ENCODE results near the gene ADGRL2. TPM values are rescaled to one million over a fixed set of nuclear protein-coding genes. Genes with fewer than 3 reads are reported as not detected.

Gene ADGRL2
- total RNA-seq, 1 experiment from 2014 or later: 34.2 TPM

DNA sequence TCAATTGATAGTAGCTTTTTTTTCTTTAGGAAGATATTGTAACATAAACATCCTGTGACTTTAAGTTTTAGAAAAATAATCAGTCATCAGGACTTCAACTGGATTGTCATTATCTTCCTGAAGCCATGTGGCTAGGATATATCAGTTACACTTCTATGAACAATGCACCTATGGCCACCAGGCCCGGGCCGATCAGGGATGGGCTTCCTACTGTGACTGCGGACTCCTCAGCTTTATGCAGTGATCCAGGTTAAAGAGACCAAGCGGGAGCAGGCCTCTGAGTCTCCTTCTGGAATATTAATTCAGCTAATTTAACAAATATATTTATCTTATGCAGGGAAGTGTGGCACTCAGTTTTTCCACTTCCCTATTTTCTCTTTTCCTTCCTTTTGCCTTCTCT is 200.6 kb downstream of the ADGRL2 start:
- DNase-seq (ENCODE audit: low read depth, low spot score) (no peak), ATAC-seq (no peak)
- H3K27ac ChIP-seq (ENCODE audit: low read length): no peak overlapping the region
- ChIA-PET CTCF (no interaction called here), POLR2A (no interaction called here)
- H3K4me1 ChIP-seq (ENCODE audit: control insufficient read depth, insufficient read depth, low read length): no peaks in the 10 kb centered on the region
- no peaks in the 10 kb centered on the region for H3K36me3 ChIP-seq (ENCODE audit: control insufficient read depth, insufficient read depth, low read length)
- TF ChIP-seq TCF7L2 (IDR thresholded peaks at IDR 0.05; ENCODE audit: low read depth, low read length) (no peak), SIN3A (IDR thresholded peaks at IDR 0.05; ENCODE audit: borderline replicate concordance, insufficient read depth, low read depth, low read length) (no peak), POLR2AphosphoS5 (IDR thresholded peaks at IDR 0.05; ENCODE audit: low read depth, low read length) (no peak)
- TF ChIP-seq, protein P1, sequence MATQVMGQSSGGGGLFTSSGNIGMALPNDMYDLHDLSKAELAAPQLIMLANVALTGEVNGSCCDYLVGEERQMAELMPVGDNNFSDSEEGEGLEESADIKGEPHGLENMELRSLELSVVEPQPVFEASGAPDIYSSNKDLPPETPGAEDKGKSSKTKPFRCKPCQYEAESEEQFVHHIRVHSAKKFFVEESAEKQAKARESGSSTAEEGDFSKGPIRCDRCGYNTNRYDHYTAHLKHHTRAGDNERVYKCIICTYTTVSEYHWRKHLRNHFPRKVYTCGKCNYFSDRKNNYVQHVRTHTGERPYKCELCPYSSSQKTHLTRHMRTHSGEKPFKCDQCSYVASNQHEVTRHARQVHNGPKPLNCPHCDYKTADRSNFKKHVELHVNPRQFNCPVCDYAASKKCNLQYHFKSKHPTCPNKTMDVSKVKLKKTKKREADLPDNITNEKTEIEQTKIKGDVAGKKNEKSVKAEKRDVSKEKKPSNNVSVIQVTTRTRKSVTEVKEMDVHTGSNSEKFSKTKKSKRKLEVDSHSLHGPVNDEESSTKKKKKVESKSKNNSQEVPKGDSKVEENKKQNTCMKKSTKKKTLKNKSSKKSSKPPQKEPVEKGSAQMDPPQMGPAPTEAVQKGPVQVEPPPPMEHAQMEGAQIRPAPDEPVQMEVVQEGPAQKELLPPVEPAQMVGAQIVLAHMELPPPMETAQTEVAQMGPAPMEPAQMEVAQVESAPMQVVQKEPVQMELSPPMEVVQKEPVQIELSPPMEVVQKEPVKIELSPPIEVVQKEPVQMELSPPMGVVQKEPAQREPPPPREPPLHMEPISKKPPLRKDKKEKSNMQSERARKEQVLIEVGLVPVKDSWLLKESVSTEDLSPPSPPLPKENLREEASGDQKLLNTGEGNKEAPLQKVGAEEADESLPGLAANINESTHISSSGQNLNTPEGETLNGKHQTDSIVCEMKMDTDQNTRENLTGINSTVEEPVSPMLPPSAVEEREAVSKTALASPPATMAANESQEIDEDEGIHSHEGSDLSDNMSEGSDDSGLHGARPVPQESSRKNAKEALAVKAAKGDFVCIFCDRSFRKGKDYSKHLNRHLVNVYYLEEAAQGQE (IDR thresholded peaks at IDR 0.05; ENCODE audit: insufficient read depth in 1 of 2, low read depth in 2 of 2, low read length in 1 of 2): no peak
- TF ChIP-seq, protein P2, sequence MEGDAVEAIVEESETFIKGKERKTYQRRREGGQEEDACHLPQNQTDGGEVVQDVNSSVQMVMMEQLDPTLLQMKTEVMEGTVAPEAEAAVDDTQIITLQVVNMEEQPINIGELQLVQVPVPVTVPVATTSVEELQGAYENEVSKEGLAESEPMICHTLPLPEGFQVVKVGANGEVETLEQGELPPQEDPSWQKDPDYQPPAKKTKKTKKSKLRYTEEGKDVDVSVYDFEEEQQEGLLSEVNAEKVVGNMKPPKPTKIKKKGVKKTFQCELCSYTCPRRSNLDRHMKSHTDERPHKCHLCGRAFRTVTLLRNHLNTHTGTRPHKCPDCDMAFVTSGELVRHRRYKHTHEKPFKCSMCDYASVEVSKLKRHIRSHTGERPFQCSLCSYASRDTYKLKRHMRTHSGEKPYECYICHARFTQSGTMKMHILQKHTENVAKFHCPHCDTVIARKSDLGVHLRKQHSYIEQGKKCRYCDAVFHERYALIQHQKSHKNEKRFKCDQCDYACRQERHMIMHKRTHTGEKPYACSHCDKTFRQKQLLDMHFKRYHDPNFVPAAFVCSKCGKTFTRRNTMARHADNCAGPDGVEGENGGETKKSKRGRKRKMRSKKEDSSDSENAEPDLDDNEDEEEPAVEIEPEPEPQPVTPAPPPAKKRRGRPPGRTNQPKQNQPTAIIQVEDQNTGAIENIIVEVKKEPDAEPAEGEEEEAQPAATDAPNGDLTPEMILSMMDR (IDR thresholded peaks at IDR 0.05): no peak
- H3K4me3 ChIP-seq (ENCODE audit: low read depth in 2 of 2, low read length in 2 of 2): no peak overlapping the region
- no peaks in the 10 kb centered on the region for H3K9me3 ChIP-seq (ENCODE audit: control insufficient read depth, insufficient read depth, low read depth, low read length)
- in situ Hi-C loops (cut with HindIII; ENCODE audit: low pct_unique_long_range_greater_than_20kb, low sequenced_read_pairs) (no loop called here), intact Hi-C loops (cut with micrococcal nuclease; ENCODE audit: unreplicated experiment) (no loop called here)
- no peaks in the 10 kb centered on the region for H3K27me3 ChIP-seq (ENCODE audit: control insufficient read depth, insufficient read depth, low read length)
- BruUV-seq (replicated peaks): no TSS peak

DNA sequence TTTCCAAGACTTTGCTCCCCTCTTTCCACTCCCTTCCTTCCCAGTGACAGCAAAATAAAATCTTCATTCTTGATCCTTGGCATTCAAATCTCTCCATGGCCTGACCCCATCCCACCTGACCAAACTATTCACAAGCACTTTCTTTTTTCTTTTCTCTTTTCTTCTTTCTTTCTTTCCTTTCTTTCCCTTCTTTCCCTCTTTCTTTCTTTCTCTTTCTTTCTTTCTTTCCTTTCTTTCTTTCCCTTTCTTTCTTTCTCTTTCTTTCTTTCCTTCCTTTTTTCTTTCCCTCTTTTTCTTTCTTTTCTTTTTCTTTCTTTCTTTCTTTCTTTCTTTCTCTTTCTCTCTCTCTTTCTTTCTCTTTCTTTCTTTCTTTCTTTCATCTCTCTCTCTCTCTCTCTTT is 207.1 kb downstream of the ADGRL2 start:
- no peaks in the 10 kb centered on the region for H3K27me3 ChIP-seq (ENCODE audit: control insufficient read depth, insufficient read depth, low read length)
- POLR2A ChIA-PET: no interaction called here
- TF ChIP-seq POLR2AphosphoS5 (IDR thresholded peaks at IDR 0.05; ENCODE audit: low read depth, low read length): no peak
- H3K27ac ChIP-seq (ENCODE audit: low read length): no peak overlapping the region
- H3K4me3 ChIP-seq (ENCODE audit: low read depth in 2 of 2, low read length in 2 of 2): no peak overlapping the region
- DNase-seq (ENCODE audit: low read depth, low spot score) (no peak), ATAC-seq (no peak)
- H3K9me3 ChIP-seq (ENCODE audit: control insufficient read depth, insufficient read depth, low read depth, low read length): no peaks in the 10 kb centered on the region
- intact Hi-C loops (cut with micrococcal nuclease; ENCODE audit: unreplicated experiment): no loop called here
- CTCF ChIA-PET: no interaction called here
- H3K36me3 ChIP-seq (ENCODE audit: control insufficient read depth, insufficient read depth, low read length): no peaks in the 10 kb centered on the region
- no peaks in the 10 kb centered on the region for H3K4me1 ChIP-seq (ENCODE audit: control insufficient read depth, insufficient read depth, low read length)
- no TSS peak for BruUV-seq (replicated peaks)
- in situ Hi-C loops (cut with HindIII; ENCODE audit: low pct_unique_long_range_greater_than_20kb, low sequenced_read_pairs): no loop called here

DNA sequence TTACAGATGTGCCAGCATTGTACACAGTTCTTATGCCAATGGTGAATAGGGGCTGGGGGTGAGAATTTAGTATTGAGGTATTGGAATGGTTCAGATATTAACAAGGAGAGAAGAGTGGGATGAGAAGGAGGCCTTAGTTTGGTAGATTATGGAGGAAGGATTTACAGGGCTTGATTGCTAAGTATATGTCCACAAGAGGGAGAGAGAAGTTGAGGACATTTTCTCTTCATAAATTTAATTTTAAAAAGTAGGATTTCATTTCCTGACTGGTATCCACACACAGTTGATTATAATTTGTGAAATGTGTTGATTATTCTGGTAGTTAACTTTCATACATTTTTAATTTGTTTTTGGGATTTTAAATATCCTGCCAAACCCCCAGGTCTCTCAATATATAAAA is 213.0 kb downstream of the ADGRL2 start:
- DNase-seq (ENCODE audit: low read depth, low spot score) (no peak), ATAC-seq (no peak)
- Histone ChIP-seq H3K27ac (ENCODE audit: low read length) (no peak overlapping the region), H3K27me3 (ENCODE audit: control insufficient read depth, insufficient read depth, low read length) (no peaks in the 10 kb centered on the region), H3K9me3 (ENCODE audit: control insufficient read depth, insufficient read depth, low read depth, low read length) (no peaks in the 10 kb centered on the region), H3K36me3 (ENCODE audit: control insufficient read depth, insufficient read depth, low read length) (no peaks in the 10 kb centered on the region), H3K4me1 (ENCODE audit: control insufficient read depth, insufficient read depth, low read length) (no peaks in the 10 kb centered on the region), H3K4me3 (ENCODE audit: low read depth in 2 of 2, low read length in 2 of 2) (no peak overlapping the region)
- intact Hi-C loops (cut with micrococcal nuclease; ENCODE audit: unreplicated experiment): no loop called here
- in situ Hi-C loops (cut with HindIII; ENCODE audit: low pct_unique_long_range_greater_than_20kb, low sequenced_read_pairs): no loop called here
- no TSS peak for BruUV-seq (replicated peaks)
- CTCF ChIA-PET: no interaction called here
- TF ChIP-seq, protein P2 (IDR thresholded peaks at IDR 0.05): no peak
- TF ChIP-seq, protein P1 (IDR thresholded peaks at IDR 0.05; ENCODE audit: insufficient read depth in 1 of 2, low read depth in 2 of 2, low read length in 1 of 2): no peak
- TF ChIP-seq SIN3A (IDR thresholded peaks at IDR 0.05; ENCODE audit: borderline replicate concordance, insufficient read depth, low read depth, low read length) (no peak), POLR2AphosphoS5 (IDR thresholded peaks at IDR 0.05; ENCODE audit: low read depth, low read length) (no peak), TCF7L2 (IDR thresholded peaks at IDR 0.05; ENCODE audit: low read depth, low read length) (no peak)
- POLR2A ChIA-PET: no interaction called here
